ENCODE results near the gene ANKIB1. TPM values are rescaled to one million over a fixed set of nuclear protein-coding genes. Genes with fewer than 3 reads are reported as not detected.

Gene ANKIB1
- total RNA-seq, 2 donors from 2014 or later = 38.9 to 41.5 TPM

GRCh38 chr7:92422926-92423325 is 177.2 kb downstream of the ANKIB1 start:
- Histone ChIP-seq H3K36me3 (no peaks in the 10 kb centered on the region), H3K9me3 (no peaks in the 10 kb centered on the region), H3K27ac (no peak overlapping the region), H3K4me3 (no peak overlapping the region), H3K27me3 (no peaks in the 10 kb centered on the region), H3K9ac (ENCODE audit: low read depth in 2 of 2, low read length in 2 of 2) (no peak overlapping the region), H3K4me1 (no peaks in the 10 kb centered on the region)
- intact Hi-C loops (cut with DNase I) = no loop called here
- DNase-seq = no peak
- no peak for TF ChIP-seq CTCF (IDR thresholded peaks at IDR 0.05)

- H3K4me1 ChIP-seq = no peaks in the 10 kb centered on the region
- no peaks in the 10 kb centered on the region for H3K9me3 ChIP-seq
- H3K36me3 ChIP-seq = no peaks in the 10 kb centered on the region
- TF ChIP-seq CTCF (IDR thresholded peaks at IDR 0.05) = no peak
- H3K27ac ChIP-seq = no peak overlapping the region
- DNase-seq = no peak
- H3K4me3 ChIP-seq = no peak overlapping the region
- intact Hi-C loops (cut with DNase I) = no loop called here
- no peak overlapping the region for H3K9ac ChIP-seq (ENCODE audit: low read depth in 2 of 2, low read length in 2 of 2)
- H3K27me3 ChIP-seq = no peaks in the 10 kb centered on the region
These were observed 177.9 kb downstream of the ANKIB1 start for GRCh38 chr7:92423710-92424131.

- no peaks in the 10 kb centered on the region for H3K27me3 ChIP-seq
- no peak overlapping the region for H3K27ac ChIP-seq
- no peak overlapping the region for H3K9ac ChIP-seq (ENCODE audit: low read depth in 2 of 2, low read length in 2 of 2)
- no peaks in the 10 kb centered on the region for H3K9me3 ChIP-seq
- TF ChIP-seq CTCF (IDR thresholded peaks at IDR 0.05) = no peak
- no peaks in the 10 kb centered on the region for H3K4me1 ChIP-seq
- intact Hi-C loops (cut with DNase I) = no loop called here
- DNase-seq = peak; percentile 43
- no peak overlapping the region for H3K4me3 ChIP-seq
- no peaks in the 10 kb centered on the region for H3K36me3 ChIP-seq
These were observed 179.7 kb downstream of the ANKIB1 start for GRCh38 chr7:92425311-92425947.

- H3K9ac ChIP-seq (ENCODE audit: low read depth in 2 of 2, low read length in 2 of 2) = no peak overlapping the region
- TF ChIP-seq CTCF (IDR thresholded peaks at IDR 0.05) = no peak
- intact Hi-C loops (cut with DNase I) = no loop called here
- H3K36me3 ChIP-seq = no peaks in the 10 kb centered on the region
- H3K27ac ChIP-seq = no peak overlapping the region
- DNase-seq = no peak
- H3K9me3 ChIP-seq = no peaks in the 10 kb centered on the region
- no peaks in the 10 kb centered on the region for H3K27me3 ChIP-seq
- H3K4me1 ChIP-seq = no peaks in the 10 kb centered on the region
- H3K4me3 ChIP-seq = no peak overlapping the region
These were observed 181.4 kb downstream of the ANKIB1 start for GRCh38 chr7:92427193-92427592.

- DNase-seq = no peak
- intact Hi-C loops (cut with DNase I) = no loop called here
- Histone ChIP-seq H3K9ac (ENCODE audit: low read depth in 2 of 2, low read length in 2 of 2) (no peak overlapping the region), H3K36me3 (no peaks in the 10 kb centered on the region), H3K27ac (no peak overlapping the region), H3K4me3 (no peak overlapping the region), H3K27me3 (no peaks in the 10 kb centered on the region), H3K9me3 (no peaks in the 10 kb centered on the region), H3K4me1 (no peaks in the 10 kb centered on the region)
- no peak for TF ChIP-seq CTCF (IDR thresholded peaks at IDR 0.05)
These were observed 186.6 kb downstream of the ANKIB1 start for GRCh38 chr7:92432299-92432946.

Data from colonic mucosa (tissue), 4 donors.